WTC11 (cell line): ENCODE measurements around the gene TREM1. TPM values are rescaled to one million over a fixed set of nuclear protein-coding genes. Genes with fewer than 3 reads are reported as not detected.

Experiments
- ATAC-seq: fragments of 200-7000 bp; cut with Tn5 transposase; 2 replicates; pipeline ENCODE4 v1.10.0; 2021; ENCODE audit warnings: mild to moderate bottlenecking, moderate library complexity
- CTCF ChIA-PET: fragments of 300-600 bp; sonication (Branson Sonifier 250); formaldehyde crosslinking; loops from one replicate; lab custom pipeline; 2021; ENCODE audit warnings: antibody characterized with exemption; lab: Charles Lee
- POLR2A ChIA-PET: fragments of 350-600 bp; sonication (Branson Sonifier 250); formaldehyde crosslinking; loops from one replicate; lab custom pipeline; 2021; ENCODE audit warnings: antibody characterized with exemption; lab: Charles Lee
- DNase-seq: peaks from one replicate; pipeline ENCODE4 v3.0.0; 2021; ENCODE audit warnings: low spot score
- H3K27ac Mint-ChIP-seq: 2 replicates; pipeline ENCODE4 v1.8.0; 2021; ENCODE audit warnings: mixed read lengths
- H3K27me3 Mint-ChIP-seq: 2 replicates; pipeline ENCODE4 v1.8.0; 2021; ENCODE audit warnings: low read depth, mild to moderate bottlenecking, moderate library complexity, mixed read lengths
- H3K36me3 Mint-ChIP-seq: 2 replicates; pipeline ENCODE4 v1.8.0; 2021; ENCODE audit warnings: mixed read lengths
- H3K4me1 Mint-ChIP-seq: 2 replicates; pipeline ENCODE4 v1.8.0; 2022; ENCODE audit warnings: mixed read lengths
- H3K4me3 Mint-ChIP-seq: 2 replicates; pipeline ENCODE4 v1.8.0; 2021; ENCODE audit warnings: mild to moderate bottlenecking, moderate library complexity, mixed read lengths
- H3K9me3 Mint-ChIP-seq: 2 replicates; pipeline ENCODE4 v1.8.0; 2021; ENCODE audit warnings: mixed read lengths
- ARID4B ChIP-seq: sonication (generic); formaldehyde crosslinking; IDR thresholded peaks from 2 replicates; pipeline ENCODE4 v1.8.0; 2023; ENCODE audit warnings: missing genetic modification reagents, mild to moderate bottlenecking, borderline replicate concordance
- CTCF ChIP-seq: fragments of 200-600 bp; IDR thresholded peaks from 2 replicates; pipeline ENCODE4 v1.8.0; 2022; ENCODE audit warnings: antibody characterized with exemption
- ELF4 ChIP-seq: sonication (generic); formaldehyde crosslinking; IDR thresholded peaks from 2 replicates; pipeline ENCODE4 v1.8.1; 2022; ENCODE audit warnings: low read depth, mild to moderate bottlenecking, moderate library complexity, missing genetic modification reagents
- FOXJ3 ChIP-seq: sonication (generic); formaldehyde crosslinking; IDR thresholded peaks from 2 replicates; pipeline ENCODE4 v1.9.0; 2021; ENCODE audit warnings: missing genetic modification reagents, mild to moderate bottlenecking, borderline replicate concordance
- NR1H2 ChIP-seq: sonication (generic); formaldehyde crosslinking; IDR thresholded peaks from 2 replicates; pipeline ENCODE4 v1.9.0; 2021; ENCODE audit warnings: mild to moderate bottlenecking, moderate library complexity, missing genetic modification reagents
- PRDM15 ChIP-seq: sonication (generic); formaldehyde crosslinking; IDR thresholded peaks from 2 replicates; pipeline ENCODE4 v1.8.0; 2022; ENCODE audit warnings: missing genetic modification reagents
- SMAD4 ChIP-seq: sonication (generic); formaldehyde crosslinking; IDR thresholded peaks from 2 replicates; pipeline ENCODE4 v1.8.0; 2022; ENCODE audit warnings: mild to moderate bottlenecking, missing genetic modification reagents
- TEAD1 ChIP-seq: sonication (generic); formaldehyde crosslinking; IDR thresholded peaks from 2 replicates; pipeline ENCODE4 v1.8.0; 2022; ENCODE audit warnings: mild to moderate bottlenecking, missing genetic modification reagents
- TEAD4 ChIP-seq: sonication (generic); formaldehyde crosslinking; IDR thresholded peaks from 2 replicates; pipeline ENCODE4 v1.8.0; 2022; ENCODE audit warnings: mild to moderate bottlenecking, missing genetic modification reagents
- ZBTB21 ChIP-seq: sonication (generic); formaldehyde crosslinking; IDR thresholded peaks from 2 replicates; pipeline ENCODE4 v1.8.1; 2023; ENCODE audit warnings: mild to moderate bottlenecking, missing genetic modification reagents, borderline replicate concordance
- ZNF121 ChIP-seq: sonication (generic); formaldehyde crosslinking; IDR thresholded peaks from 2 replicates; pipeline ENCODE4 v1.8.0; 2023; ENCODE audit warnings: missing genetic modification reagents
- ZNF281 ChIP-seq: sonication (generic); formaldehyde crosslinking; IDR thresholded peaks from 2 replicates; pipeline ENCODE4 v1.8.0; 2023; ENCODE audit warnings: mild to moderate bottlenecking, missing genetic modification reagents
- ZNF317 ChIP-seq: sonication (generic); formaldehyde crosslinking; IDR thresholded peaks from 2 replicates; pipeline ENCODE4 v1.8.1; 2023; ENCODE audit warnings: low read depth, mild to moderate bottlenecking, moderate library complexity, missing genetic modification reagents, borderline replicate concordance
- ZNF416 ChIP-seq: fragments of 250-450 bp; sonication (Bioruptor Pico); IDR thresholded peaks from 2 replicates; pipeline ENCODE4 v1.9.0; 2021; ENCODE audit warnings: mild to moderate bottlenecking, inconsistent platforms
- ZNF671 ChIP-seq: fragments of 250-450 bp; sonication (Bioruptor Pico); IDR thresholded peaks from 2 replicates; pipeline ENCODE4 v1.8.0; 2021; ENCODE audit warnings: mild to moderate bottlenecking
- ZSCAN18 ChIP-seq: fragments of 250-450 bp; sonication (Bioruptor Pico); IDR thresholded peaks from 2 replicates; pipeline ENCODE4 v2.1.2; 2022; ENCODE audit warnings: mild to moderate bottlenecking, moderate library complexity
- total RNA-seq: library from RNA; stranded (reverse); gene quantifications from 3 replicates; pipeline ENCODE4 v1.2.3, GENCODE V29; 2021

TREM1 gene
- total RNA-seq, 1 experiment from 2014 or later = not detected

- no peak for TF ChIP-seq ARID4B (CRISPR knock-in tag)
- no peak for TF ChIP-seq SMAD4 (CRISPR knock-in tag)
- TF ChIP-seq TEAD4 (CRISPR knock-in tag) = no peak
- TF ChIP-seq NR1H2 (CRISPR knock-in tag) = no peak
Measured at GRCh38 chr6:41228096-41228495, 58.4 kb downstream of the TREM1 start, which contains the start of gene TREML4 (continued).

- POLR2A ChIA-PET = no interaction called here
- no peak for TF ChIP-seq ZNF671 (CRISPR knock-in tag)
- no peak for TF ChIP-seq PRDM15
- no peak for TF ChIP-seq ARID4B (CRISPR knock-in tag)
- TF ChIP-seq ZSCAN18 (CRISPR knock-in tag) = no peak
- TF ChIP-seq ZBTB21 (CRISPR knock-in tag) = no peak
- no peak for TF ChIP-seq TEAD1 (CRISPR knock-in tag)
- no peak for TF ChIP-seq ELF4 (CRISPR knock-in tag)
- TF ChIP-seq ZNF281 (CRISPR knock-in tag) = no peak
- TF ChIP-seq ZNF121 (CRISPR knock-in tag) = no peak
- no peak for TF ChIP-seq ZNF317 (CRISPR knock-in tag)
- TF ChIP-seq ZNF416 (CRISPR knock-in tag) = no peak
- TF ChIP-seq FOXJ3 = no peak
- TF ChIP-seq CTCF = no peak
- H3K36me3 Mint-ChIP-seq = no peaks in the 10 kb centered on the region
- H3K9me3 Mint-ChIP-seq = 0 out of 2 replicates have a peak, but pooled peaks cover 4% of the 10 kb centered on the region
- ATAC-seq = no peak
- no peak overlapping the region for H3K27ac Mint-ChIP-seq
- peaks cover 22% of the 10 kb centered on the region for H3K27me3 Mint-ChIP-seq
- no peak for DNase-seq
- H3K4me1 Mint-ChIP-seq = peaks cover 4% of the 10 kb centered on the region; the same call in 1 of the 2 replicates
- CTCF ChIA-PET = no interaction called here
- H3K4me3 Mint-ChIP-seq = no peak overlapping the region
Measured at GRCh38 chr6:41226752-41227151, 59.7 kb downstream of the TREM1 start.
